ENCODE data around the gene NFIB.

DNA sequence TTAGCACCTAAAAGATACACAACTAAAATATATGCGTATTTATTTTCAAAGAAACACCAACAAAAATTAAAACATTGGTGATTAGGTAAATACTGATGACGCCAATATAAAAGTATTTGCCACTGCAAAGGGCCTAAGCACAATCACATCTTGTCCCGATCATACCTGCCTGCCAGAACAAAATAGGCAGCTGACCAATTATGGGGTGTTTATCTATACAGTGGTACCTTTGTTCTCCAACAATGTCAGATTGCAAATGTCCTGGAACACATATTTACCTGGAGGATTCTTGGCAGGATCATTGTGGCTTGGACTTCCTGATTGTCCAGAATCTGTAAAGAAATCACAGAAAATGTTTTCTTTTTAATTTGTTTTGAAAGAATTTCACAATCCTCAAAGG, 134.5 kb downstream of the NFIB start:
- TF ChIP-seq, protein P1, sequence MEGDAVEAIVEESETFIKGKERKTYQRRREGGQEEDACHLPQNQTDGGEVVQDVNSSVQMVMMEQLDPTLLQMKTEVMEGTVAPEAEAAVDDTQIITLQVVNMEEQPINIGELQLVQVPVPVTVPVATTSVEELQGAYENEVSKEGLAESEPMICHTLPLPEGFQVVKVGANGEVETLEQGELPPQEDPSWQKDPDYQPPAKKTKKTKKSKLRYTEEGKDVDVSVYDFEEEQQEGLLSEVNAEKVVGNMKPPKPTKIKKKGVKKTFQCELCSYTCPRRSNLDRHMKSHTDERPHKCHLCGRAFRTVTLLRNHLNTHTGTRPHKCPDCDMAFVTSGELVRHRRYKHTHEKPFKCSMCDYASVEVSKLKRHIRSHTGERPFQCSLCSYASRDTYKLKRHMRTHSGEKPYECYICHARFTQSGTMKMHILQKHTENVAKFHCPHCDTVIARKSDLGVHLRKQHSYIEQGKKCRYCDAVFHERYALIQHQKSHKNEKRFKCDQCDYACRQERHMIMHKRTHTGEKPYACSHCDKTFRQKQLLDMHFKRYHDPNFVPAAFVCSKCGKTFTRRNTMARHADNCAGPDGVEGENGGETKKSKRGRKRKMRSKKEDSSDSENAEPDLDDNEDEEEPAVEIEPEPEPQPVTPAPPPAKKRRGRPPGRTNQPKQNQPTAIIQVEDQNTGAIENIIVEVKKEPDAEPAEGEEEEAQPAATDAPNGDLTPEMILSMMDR (IDR thresholded peaks at IDR 0.05) = no peak
- TF ChIP-seq POLR2A (IDR thresholded peaks at IDR 0.05) = no peak

Data from uterus (tissue), 2 donors.